Measurements from ENCODE around the gene PSMD11.
"Not testable (repeated sequence)": the region's sequence is repeated elsewhere in the genome, so short reads cannot be mapped to it uniquely, and the experiment has no call there.

Gene PSMD11

DNA sequence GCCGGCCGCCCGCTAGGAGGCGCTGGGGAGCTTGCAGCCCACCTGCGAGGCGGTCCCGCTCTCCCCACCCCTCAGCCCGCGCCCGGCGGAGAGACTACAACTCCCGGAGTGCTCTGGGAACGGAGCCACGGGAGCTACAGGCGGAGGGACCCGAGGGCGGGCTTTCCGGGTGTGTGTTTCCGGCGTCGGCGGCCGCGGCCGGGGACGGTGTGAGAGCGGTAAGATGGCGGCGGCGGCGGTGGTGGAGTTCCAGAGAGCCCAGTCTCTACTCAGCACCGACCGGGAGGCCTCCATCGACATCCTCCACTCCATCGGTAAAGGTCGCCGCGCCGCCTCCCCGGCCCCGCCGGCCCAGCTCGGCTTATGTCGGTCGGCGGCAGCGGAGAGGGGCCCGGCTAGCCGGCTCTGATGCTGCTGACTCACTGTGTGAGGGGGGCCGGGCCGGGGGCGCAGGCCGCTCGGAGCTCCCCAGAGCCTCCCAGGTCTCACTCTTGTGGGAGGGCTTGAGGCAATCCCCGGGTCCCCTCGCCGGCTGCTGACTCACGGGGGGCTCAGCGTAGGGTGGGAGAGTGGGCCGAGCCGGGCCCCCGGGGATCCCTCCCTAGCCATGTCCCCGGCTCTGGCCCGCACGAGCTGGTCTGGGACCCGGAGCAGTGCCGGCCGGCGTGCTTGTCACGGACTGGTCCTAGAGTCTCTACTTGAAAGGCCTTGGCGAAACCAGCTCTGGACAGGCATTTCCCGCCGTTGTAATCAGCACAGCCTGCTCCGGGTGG lies at the start of gene PSMD11:
PSMD11 (plus strand) TSS at position 210 of the 773 bp plus-strand sequence; CDS start at position 224, 14 bp downstream.
- DNase-seq: peak; percentile 89

DNA sequence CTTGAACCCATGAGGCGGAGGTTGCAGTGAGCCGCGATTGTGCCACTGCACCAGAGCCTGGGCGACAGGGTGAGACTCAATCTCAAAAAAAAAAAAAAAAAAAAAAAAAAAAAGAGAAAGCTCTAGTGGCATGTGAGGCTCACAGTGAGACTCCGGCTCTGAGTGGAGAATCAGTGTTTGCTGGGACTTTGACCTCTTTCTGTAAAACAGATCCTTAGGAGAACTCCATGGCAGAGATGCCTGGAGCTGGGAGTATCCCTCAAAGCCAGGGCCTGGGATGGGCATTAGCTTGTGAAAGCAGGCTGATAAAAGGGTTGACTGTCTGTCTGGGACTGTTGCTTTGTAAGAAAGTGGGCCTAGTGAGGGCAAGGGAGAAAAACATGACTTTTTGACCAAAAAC lies 48.0 kb upstream of the PSMD11 start:
- no peak for DNase-seq

DNA sequence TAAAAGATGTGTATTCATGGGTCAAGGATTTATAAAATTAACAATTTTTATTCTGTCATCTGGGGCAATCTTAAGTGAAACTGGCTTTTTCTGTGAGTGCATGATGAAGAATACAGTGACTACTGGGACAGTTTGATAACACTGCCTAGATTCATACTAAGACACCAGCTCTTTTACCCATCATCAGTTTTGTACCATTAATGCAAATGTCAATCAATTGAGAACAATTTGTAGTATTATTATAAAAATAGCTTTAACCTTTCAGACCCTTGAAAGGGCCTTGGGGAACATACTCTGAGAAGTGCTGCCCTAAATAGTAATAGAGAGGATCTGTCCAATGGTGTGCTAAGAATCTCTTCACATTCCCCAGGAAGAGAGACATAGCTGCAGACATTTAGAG lies 45.4 kb upstream of the PSMD11 start:
- DNase-seq: no peak

DNA sequence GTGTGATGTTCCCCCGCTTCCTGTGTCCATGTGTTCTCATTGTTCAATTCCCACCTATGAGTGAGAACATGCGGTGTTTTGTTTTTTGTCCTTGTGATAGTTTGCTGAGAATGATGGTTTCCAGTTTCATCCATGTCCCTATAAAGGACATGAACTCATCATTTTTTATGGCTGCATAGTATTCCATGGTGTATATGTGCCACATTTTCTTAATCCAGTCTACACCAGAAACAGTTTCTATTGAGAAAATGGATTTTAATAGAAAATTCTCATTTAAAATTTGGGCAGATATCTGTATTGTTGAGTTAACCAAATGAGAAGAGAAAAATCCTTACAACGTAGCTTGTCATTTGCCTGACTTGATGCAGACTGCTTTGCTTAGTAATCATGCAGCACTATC lies 34.2 kb upstream of the PSMD11 start:
- DNase-seq: not testable (repeated sequence)

DNA sequence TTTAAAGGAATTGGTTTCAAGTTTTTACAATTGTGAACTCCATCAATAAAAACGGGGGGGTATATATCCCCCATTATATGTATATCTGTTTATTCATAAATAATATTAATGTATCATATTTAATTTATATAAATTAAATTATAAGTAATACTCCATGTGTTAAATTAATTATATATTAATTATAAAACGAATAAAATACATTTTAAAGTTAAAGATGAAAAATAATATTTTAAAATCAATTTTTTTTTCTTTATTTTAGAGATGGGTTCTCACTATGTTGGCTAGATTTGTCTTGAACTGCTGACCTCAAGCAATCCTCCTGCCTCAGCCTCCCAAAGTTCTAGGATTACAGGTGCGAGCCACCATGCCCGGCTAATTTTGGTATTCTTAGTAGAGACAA lies 17.4 kb upstream of the PSMD11 start:
- no peak for DNase-seq

DNA sequence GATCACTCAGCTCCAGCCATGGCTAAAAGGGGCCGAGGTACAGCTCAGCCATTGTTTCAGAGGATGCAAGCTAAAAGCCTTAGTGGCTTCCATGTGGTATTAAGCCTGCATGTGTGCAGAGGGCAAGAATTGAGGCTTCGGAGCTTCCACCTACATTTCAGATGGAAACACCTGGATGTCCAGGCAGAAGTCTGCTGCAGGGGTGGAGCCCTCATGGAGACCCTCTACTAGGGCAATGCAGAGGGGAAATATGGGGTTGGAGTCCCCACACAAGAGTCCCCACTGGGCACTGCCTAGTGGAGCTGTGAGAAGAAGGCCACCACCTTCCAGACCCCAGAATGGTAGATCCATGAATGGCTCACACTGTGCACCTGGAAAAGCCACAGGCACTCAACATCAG lies 14.7 kb upstream of the PSMD11 start:
- no peak for DNase-seq

DNA sequence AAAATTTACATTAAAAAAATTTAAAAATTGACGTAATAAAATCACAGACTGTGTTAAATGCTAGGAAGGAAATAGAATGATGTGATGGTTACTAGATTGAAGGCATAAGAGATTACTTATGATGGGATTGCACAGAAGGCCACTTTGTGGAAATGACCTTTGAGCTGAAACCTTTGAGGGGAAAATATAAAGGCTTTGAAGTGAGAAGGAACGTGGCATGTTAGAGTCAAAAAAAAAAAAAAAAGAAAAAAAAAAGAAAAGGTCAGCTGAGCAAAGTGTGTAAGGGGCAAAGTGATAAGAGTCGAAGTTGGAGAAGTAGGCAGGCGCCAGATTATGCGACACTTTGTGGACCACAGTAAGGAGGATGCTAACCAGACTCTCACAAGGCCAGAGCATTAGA lies 3.6 kb upstream of the PSMD11 start:
- DNase-seq: no peak

DNA sequence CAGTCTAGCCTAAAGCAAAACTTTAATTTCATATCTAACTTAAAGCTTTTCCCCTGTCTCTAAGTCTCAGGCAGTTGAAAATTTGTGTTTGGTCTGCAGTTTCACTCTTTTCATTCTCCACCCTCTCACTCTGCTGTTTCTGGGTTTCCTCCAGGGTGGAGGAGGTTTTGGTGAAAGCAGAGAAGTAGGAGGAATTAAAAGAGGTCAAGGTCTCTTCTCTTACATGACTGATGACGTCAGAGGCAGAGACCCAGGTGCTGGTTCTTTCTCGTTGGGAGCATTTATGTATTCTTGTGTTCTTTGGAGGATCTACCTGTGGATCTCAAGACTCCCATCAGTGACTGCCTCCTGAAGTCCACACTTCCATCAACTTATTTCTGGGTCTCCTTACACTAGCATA lies 2.4 kb upstream of the PSMD11 start:
- no peak for DNase-seq

DNA sequence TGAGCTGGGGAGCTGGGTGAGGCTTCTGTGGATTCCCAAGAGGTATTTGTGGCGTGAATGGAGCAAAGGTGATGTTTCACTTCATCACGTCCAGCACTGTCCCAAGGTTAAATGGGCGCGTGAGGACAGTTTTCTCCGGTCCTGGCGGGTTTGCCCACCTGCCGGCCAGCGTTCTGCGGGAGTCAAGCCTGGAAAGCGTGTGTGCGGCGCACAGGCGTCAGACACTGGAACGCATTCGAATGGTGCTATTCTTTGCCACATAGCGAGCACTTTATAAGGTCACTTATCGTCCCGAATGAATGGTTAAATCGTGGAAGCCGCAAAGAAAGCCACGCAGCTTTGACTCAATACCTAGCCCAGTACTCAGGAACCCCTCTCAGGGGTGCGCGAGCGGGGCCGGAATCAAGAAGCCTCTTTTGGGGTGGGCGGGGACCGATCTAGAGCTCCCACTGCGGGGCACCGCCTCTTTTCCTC lies 446 bp upstream of the PSMD11 start:
- no peak for DNase-seq

DNA sequence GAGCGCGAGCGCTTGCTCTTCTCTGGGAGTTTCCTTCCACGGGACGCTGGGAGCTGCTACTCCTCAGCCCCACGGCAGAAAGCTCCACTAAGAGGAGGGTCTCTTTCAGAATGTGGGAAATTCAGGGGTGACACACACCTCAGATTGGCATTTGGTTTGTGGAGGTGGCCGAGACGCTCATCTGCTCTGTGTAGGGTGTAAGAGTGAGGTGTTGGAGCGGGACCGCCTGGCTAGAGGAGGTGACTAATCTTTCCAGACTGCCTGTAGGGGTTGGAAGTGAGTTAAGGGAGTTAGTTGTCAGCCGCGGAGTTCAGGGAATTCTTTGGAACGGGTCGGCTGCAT lies 735 bp downstream of the PSMD11 start:
- no peak for DNase-seq

DNA sequence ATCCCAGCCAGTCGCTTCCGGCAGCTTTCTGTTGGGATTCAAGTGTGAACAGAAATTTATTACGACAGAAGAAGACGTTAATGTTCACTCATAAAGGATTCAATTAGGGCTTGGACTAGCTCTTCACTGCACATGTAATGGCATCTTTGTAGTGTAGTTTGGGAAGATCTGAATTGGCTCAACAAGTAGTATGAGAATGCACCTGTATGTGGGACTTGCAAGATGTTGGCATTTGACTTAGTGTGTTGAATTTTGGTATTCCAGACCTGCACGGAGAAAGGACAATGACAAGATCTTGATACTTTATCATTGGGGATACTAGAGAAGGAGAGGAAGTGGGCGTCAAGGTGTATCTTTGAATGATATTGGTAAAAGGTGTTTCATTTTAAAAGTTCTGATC lies 1.2 kb downstream of the PSMD11 start:
- DNase-seq: no peak

DNA sequence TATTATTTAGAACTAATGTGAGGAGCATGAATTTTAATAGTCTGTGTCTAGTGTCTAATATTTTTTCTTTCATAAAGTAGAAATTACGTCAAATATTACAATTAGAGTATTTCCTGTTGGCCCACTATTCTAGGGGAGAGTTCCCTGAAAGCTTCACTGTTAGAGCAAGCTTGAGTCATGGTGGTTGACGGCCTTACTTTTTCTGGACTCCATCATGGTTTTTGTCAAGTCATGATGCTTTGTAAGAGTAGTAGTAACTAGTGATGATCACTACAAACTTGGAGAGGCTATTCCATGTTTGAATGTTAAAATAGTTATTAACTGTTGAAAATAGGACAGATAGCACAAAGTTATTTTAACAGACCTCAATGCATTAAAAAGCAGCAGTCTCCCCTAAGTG lies 1.7 kb downstream of the PSMD11 start:
- no peak for DNase-seq

DNA sequence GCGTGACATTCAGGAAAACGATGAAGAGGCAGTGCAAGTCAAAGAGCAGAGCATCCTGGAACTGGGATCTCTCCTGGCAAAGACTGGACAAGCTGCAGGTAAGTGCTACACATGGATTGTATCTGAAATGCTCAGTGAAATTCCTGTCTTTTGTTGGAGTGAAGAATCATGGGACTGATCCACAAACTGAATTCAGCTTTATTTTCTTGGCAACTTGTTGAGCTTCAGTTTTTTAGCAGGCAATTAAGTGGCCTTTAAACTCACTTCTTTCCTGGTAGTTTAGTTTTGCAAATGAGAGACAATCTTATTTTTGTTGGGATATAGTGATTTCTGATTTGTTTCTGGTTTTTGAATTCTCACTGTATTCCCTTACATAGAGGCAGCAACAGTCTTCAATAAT lies 2.6 kb downstream of the PSMD11 start:
- DNase-seq: no peak

DNA sequence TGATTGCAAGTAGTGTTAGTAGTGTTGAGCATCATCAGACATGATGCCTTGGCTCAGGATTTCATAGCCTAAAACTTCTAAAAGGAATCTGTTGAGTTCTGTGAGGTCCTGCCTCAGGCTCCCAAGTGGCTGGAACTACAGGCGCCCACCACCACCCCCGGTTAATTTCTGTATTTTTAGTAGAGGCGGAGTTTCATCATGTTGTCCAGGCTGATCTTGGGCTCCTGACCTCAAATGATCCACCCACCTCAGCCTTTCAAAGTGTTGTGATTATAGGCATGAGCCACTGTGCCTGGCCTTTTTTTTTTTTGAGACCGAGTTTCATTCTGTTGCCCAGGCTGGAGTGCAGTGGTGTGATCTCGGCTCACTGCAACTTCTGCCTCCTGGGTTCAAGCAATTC lies 5.7 kb downstream of the PSMD11 start:
- DNase-seq: no peak

DNA sequence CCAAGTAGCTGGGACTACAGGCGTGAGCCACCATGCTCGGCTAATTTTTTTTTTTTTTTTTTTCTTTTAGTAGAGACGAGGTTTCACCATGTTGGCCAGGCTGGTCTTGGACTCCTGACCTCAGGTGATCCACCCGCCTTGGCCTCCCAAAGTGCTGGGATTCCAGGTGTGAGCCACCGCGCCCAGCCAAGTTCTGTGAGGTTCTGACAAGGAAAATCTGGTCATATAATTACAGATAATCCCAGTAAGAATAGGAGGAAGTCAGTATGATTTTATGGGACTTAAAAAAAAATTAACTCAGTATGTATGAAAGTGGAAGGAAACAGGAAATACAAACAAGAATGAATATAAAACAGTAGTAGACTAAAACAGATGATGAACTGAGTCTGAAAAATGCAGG lies 6.1 kb downstream of the PSMD11 start:
- DNase-seq: not testable (repeated sequence)

DNA sequence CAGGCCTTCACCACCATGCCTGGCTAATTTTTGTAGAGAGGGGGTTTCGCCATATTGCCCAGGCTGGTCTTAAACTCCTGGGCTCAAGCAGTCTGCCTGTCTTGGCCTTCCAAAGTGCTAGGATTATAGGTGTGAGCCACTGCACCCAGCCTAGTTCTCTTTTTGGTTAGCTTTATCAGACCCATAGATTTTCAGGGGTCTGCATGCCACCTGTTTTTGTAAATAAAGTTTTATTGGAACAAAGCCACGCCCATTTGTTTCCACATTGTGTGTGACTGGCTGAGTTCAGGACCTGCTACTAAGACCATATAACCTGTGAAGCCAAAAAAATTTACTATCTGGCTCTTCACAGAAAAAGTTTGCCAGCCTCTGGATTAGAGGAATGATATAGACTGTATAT lies 7.6 kb downstream of the PSMD11 start:
- no peak for DNase-seq

DNA sequence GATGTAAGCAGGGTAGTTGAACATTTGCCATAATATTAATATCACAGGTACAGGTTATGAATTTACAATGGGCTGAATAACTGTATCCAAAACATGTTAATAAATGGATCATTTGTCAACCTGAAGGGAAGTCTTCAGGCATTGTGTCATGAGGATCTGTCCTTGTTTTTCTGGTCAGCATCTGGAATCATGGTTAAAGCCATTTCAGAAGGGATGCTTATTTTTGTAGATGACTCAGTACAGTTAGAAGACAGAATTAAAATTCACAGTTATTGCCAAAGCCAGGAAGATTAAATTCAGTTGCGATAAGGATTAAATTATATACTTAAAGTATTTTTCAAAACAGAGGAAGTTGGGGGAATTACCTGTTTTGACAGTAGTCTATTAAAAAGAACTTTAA lies 8.0 kb downstream of the PSMD11 start:
- DNase-seq: no peak

DNA sequence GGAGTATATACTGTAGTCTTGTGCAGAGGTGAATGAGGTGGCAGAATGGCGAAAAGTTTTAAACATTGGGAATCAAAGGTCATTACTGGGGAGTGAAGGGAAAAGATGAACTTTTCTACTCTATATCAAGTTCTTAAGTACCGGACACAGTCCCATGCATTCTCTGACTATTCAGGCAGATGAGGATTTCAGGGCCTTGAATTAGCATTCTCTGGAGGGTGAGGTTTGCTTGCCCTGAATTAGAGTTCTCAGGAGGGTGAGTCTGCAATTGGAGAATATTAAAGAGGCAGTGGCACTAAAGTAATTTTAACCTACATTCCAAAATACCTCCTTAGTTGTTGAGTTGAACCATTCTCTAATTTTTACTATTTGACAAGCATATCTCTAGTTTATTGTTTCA lies 9.1 kb downstream of the PSMD11 start:
- DNase-seq: no peak

DNA sequence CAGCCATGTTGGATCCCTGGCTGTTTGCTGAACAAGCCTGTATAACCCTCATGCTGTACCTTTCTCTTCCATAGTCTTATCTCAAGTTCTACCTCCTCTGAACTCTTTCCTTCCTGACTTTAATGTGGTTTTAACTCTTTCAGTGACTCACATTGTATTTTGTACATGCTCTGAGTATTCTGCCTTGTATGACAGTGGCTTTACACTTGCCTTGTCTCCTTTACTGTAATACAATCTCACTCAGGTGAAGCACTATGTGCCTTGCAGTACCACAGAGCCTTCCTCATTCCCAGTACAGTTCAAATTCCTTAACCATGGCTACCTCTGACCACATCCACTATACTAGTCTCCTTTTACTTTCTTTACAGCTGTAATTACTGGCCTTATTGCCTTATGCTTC lies 14.1 kb downstream of the PSMD11 start:
- no peak for DNase-seq

DNA sequence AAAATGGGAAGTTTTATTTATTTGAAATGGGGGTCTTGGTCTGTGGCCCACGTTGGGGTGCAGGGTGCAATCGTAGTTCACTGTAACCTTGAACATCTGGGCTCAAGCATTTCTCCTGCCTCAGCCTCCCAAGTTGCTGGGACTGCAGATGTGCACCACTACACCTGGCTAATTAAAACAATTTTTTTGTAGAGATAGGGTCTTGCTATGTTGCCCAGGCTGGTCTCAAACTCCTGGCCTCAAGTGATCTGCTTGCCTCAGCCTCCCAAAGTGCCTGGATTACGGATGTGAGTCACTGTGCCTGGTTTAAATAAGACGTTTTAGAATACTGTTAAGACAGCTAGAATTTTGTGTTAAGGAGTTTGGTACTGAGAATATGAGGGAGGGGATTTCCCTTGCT lies 15.7 kb downstream of the PSMD11 start:
- no peak for DNase-seq

DNA sequence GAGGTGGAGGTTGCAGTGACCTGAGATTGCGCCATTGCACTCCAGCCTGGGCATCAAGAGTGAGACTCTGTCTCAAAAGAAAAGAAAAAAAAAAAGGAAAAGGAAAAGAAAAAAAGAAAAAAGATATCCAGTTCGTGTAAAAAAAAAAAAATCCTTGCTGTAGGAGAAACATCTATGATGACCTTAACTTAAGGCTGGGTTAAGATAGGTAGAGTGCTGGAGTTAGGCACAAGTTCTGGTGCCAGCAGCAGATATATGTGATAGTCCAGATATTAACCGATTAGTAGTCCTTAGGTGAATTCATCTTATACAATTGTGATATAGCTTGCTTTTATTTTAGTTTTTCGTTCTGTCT lies 17.2 kb downstream of the PSMD11 start:
- no peak for DNase-seq

DNA sequence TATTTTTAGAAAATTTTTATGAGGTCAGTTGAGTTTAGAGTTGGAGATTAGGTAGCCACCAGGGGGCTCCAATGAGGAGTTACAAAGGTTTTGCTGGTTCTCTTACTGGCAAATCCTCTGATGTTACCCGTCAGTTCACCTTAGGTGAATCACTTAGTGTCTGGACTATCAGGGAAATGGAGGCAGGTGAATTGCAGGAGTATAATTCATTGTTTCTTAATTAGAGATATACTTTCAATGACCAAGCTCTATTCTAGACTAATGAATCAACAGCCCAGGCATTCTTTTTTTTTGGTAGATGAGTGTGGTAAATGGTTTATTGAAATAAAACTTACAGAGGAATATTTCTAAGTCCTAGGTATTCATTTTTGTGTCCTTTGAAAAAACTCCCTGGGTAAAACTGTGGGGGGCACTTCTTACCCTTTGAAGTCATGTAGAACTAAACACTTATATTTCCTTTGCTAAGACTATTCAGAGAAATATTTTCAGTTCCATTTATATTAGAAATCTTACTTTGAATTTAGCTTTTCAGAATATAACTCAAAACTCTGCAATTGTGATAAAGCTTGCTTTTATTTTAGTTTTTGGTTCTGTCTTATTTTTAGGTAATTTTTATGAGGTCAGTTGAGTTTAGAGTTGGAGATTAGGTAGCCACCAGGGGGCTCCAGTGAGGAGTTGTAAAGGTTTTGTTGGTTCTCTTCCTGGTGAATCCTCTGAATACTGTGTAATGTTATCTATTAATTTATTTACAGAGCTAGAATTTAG lies 17.7 kb downstream of the PSMD11 start:
- DNase-seq: peak; percentile 44

DNA sequence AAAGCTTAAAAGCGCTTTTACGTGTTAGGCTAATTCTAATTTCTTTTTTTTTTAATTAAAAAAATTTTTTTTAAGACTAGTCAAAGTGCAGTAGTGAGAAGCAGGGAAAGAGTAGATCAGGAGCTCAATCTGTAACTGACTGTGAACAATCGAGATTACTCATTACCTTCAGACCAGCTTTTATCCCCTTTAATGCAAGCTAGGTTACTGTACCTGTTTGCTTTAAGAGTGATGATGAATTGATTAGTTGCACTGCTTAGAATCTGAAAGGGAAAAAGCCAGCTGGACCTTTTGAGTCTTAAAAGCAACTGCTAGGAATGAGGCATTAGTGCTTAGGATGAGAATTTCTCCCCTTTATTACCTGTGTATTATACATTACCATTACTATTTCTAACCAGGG lies 19.0 kb downstream of the PSMD11 start:
- DNase-seq: no peak

DNA sequence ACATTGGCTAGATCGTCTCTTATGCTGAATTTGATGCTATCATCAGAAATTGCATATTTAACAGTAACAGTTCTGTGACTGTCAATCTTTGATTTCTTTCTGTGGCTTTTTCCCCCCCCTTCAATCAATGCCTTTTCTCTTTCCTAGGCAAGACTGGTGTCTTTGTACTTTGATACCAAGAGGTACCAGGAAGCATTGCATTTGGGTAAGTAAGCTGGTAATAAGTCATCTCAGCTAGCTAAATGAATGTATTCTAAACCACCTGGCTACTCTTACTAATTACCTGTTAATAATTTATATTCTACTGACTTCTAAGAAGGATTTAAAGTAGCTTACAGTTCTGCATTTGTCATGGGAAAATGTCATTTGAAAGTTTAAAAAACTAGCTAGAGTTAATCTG lies 20.1 kb downstream of the PSMD11 start:
- DNase-seq: no peak

DNA sequence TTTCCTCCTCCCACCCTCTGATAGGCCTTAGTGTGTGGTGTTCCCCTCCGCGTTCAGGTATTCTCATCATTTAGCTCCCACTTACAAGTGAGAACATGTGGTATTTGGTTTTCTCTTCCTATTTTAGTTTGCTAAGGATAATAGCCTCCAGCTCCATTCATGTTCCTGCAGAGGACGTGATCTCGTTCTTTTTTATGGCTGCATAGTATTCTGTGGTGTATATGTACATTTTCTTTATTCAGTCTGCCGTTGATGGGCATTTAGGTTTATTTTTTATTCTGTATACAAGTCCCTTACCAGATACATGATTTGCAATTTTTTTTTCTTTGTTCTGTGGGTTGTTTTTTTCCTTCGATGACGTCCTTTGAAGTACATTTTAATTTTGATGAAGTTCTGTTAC lies 23.6 kb downstream of the PSMD11 start:
- no peak for DNase-seq
